DND-41 (cell line): ENCODE results near the gene AHSA1.

Source experiments
- ATAC-seq: fragments of 200-7000 bp; cut with Tn5 transposase; 3 replicates; pipeline ENCODE4 v1.9.1; 2021; ENCODE audit warnings: low read depth; ENCODE audit not compliant: insufficient read depth
- DNase-seq: peaks from one replicate; pipeline ENCODE4 v3.0.0-alpha.2; 2020
- H2AFZ ChIP-seq: 2 replicates; pipeline ENCODE4 v1.6.0; 2012; ENCODE audit warnings: low read depth, low read length
- H3K27ac ChIP-seq: 2 replicates; pipeline ENCODE4 v1.5.1; 2012; ENCODE audit warnings: low read length, inconsistent platforms
- H3K27me3 ChIP-seq: fragments of 200-600 bp; sonication (generic); 2 replicates; pipeline ENCODE4 v1.6.0; 2012; ENCODE audit warnings: low read length, mild to moderate bottlenecking, inconsistent platforms; ENCODE audit not compliant: insufficient read depth, poor library complexity
- H3K36me3 ChIP-seq: 2 replicates; pipeline ENCODE4 v1.5.1; 2012; ENCODE audit warnings: low read length, inconsistent platforms; ENCODE audit not compliant: insufficient read depth
- H3K4me1 ChIP-seq: 2 replicates; pipeline ENCODE4 v1.5.1; 2012; ENCODE audit warnings: mild to moderate bottlenecking, low read length; ENCODE audit not compliant: insufficient read depth
- H3K4me2 ChIP-seq: 2 replicates; pipeline ENCODE4 v1.6.0; 2012; ENCODE audit warnings: mild to moderate bottlenecking, moderate library complexity, low read length, inconsistent platforms; ENCODE audit not compliant: insufficient read depth
- H3K4me3 ChIP-seq, 2 experiments: fragments of 200-600 bp in 1 of 2; shearing (Covaris generic) in 1 of 2; 2 replicates each; pipeline ENCODE4 v1.5.1; 2012 to 2016; ENCODE audit warnings: inconsistent platforms in 2 of 2, low read length in 2 of 2, mild to moderate bottlenecking in 2 of 2, low read depth in 1 of 2, moderate library complexity in 1 of 2
- H3K79me2 ChIP-seq: 2 replicates; pipeline ENCODE4 v1.6.0; 2012; ENCODE audit warnings: low read length, inconsistent platforms; ENCODE audit not compliant: insufficient read depth
- H3K9ac ChIP-seq: 2 replicates; pipeline ENCODE4 v1.6.0; 2012; ENCODE audit warnings: low read depth, mild to moderate bottlenecking, inconsistent platforms, low read length, moderate library complexity
- H3K9me3 ChIP-seq: 2 replicates; pipeline ENCODE4 v1.5.1; 2012; ENCODE audit warnings: low read length, moderate library complexity, mild to moderate bottlenecking, inconsistent platforms; ENCODE audit not compliant: insufficient read depth, severe bottlenecking
- H4K20me1 ChIP-seq: 2 replicates; pipeline ENCODE4 v1.6.0; 2012; ENCODE audit warnings: low read length; ENCODE audit not compliant: insufficient read depth
- CTCF ChIP-seq: IDR thresholded peaks from 2 replicates; pipeline ENCODE4 v1.5.1; 2012; ENCODE audit warnings: borderline replicate concordance, low read length, moderate library complexity, mild to moderate bottlenecking; ENCODE audit not compliant: poor library complexity, severe bottlenecking; ENCODE audit errors: extremely low read depth
- EZH2 ChIP-seq: IDR thresholded peaks from 3 replicates; pipeline ENCODE4 v1.6.1; 2012; ENCODE audit warnings: borderline replicate concordance, low read depth, mild to moderate bottlenecking, moderate library complexity, low read length, inconsistent platforms; ENCODE audit not compliant: severe bottlenecking

The AHSA1 gene

GRCh38 chr14:77508876-77509275, 51.0 kb downstream of the AHSA1 start:
- Histone ChIP-seq H3K27ac (no peak overlapping the region), H4K20me1 (no peaks in the 10 kb centered on the region), H3K36me3 (peaks cover 26% of the 10 kb centered on the region), H3K79me2 (no peaks in the 10 kb centered on the region), H2AFZ (no peak overlapping the region), H3K27me3 (no peaks in the 10 kb centered on the region), H3K4me2 (no peak overlapping the region), H3K4me1 (no peaks in the 10 kb centered on the region), H3K9me3 (no peaks in the 10 kb centered on the region), H3K9ac (no peak overlapping the region), H3K4me3 (no peak overlapping the region)
- DNase-seq: no peak
- ATAC-seq: no peak
- TF ChIP-seq EZH2: no peak
- no peak for TF ChIP-seq CTCF

GRCh38 chr14:77509366-77509765, 51.5 kb downstream of the AHSA1 start:
- no peaks in the 10 kb centered on the region for H3K4me1 ChIP-seq
- no peaks in the 10 kb centered on the region for H3K9me3 ChIP-seq
- H3K4me2 ChIP-seq: no peak overlapping the region
- no peaks in the 10 kb centered on the region for H3K79me2 ChIP-seq
- H3K27me3 ChIP-seq: no peaks in the 10 kb centered on the region
- DNase-seq (no peak), ATAC-seq (no peak)
- H3K9ac ChIP-seq: no peak overlapping the region
- no peak overlapping the region for H3K27ac ChIP-seq
- TF ChIP-seq CTCF (no peak), EZH2 (no peak)
- H3K36me3 ChIP-seq: peaks cover 26% of the 10 kb centered on the region
- no peaks in the 10 kb centered on the region for H4K20me1 ChIP-seq
- no peak overlapping the region for H3K4me3 ChIP-seq
- no peak overlapping the region for H2AFZ ChIP-seq

GRCh38 chr14:77511486-77512162, 53.7 kb downstream of the AHSA1 start:
- no peak overlapping the region for H3K9ac ChIP-seq
- no peaks in the 10 kb centered on the region for H3K9me3 ChIP-seq
- no peaks in the 10 kb centered on the region for H3K27me3 ChIP-seq
- H3K36me3 ChIP-seq: peaks cover 26% of the 10 kb centered on the region
- TF ChIP-seq CTCF (no peak), EZH2 (no peak)
- no peaks in the 10 kb centered on the region for H4K20me1 ChIP-seq
- H3K79me2 ChIP-seq: no peaks in the 10 kb centered on the region
- no peaks in the 10 kb centered on the region for H3K4me1 ChIP-seq
- no peak overlapping the region for H3K27ac ChIP-seq
- no peak overlapping the region for H3K4me3 ChIP-seq
- DNase-seq: no peak
- no peak for ATAC-seq
- no peak overlapping the region for H3K4me2 ChIP-seq
- H2AFZ ChIP-seq: no peak overlapping the region
